ENCODE measurements around the gene PNLIPRP1. TPM values are rescaled to one million over a fixed set of nuclear protein-coding genes. Genes with fewer than 3 reads are reported as not detected.

The PNLIPRP1 gene
- total RNA-seq, 1 donor from 2014 or later: not detected

- DNase-seq: no peak
Measured at GRCh38 chr10:116602648-116603400, 12.1 kb downstream of the PNLIPRP1 start.

- no peak for DNase-seq
Measured at GRCh38 chr10:116606061-116606483, 15.3 kb downstream of the PNLIPRP1 start.

- no peak for DNase-seq
Measured at GRCh38 chr10:116607336-116607735, 16.6 kb downstream of the PNLIPRP1 start.

DNA sequence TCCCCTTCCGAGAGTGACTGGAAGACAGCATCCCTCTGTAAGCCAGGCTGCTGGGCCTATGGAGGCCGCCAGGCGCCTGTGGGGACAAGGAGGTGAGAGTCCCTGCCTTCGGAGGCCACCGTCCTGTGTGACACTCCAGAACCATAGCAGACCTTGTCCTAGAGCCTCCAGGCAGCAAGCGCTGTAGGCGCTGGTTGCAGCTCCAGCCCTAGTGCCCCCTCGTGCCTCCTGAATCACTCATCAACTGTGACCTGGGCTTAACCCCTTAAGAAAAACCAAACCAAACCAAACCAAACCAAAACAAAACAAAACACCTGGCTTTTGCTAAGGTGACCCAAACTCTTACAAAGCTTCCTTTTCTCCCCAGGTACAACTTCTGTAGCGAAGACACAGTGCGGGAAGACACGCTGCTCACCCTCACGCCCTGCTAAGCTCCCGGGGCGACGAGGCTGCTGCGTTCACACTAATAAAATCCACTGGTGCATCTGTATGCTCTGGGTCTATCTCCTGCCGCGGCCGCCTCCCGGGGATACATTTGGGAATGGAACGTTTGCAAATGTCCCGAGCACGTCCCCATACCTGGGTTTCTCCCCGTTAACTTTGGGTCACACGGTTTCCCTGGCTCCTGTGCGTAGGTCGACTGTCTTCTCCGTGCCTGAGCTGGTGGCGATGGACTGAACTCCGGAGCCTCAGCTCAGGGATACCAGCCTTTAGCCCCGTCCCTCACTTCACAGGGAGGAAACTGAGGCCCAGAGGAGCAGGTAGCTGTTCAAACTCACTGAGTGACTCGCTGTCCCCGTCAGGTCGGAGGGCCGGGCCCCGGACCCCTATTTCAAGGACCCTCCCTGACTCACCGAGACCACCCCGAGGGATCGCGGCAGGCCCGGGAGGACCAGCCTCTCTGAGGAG lies 18.2 kb downstream of the PNLIPRP1 start:
- no peak for DNase-seq

DNA sequence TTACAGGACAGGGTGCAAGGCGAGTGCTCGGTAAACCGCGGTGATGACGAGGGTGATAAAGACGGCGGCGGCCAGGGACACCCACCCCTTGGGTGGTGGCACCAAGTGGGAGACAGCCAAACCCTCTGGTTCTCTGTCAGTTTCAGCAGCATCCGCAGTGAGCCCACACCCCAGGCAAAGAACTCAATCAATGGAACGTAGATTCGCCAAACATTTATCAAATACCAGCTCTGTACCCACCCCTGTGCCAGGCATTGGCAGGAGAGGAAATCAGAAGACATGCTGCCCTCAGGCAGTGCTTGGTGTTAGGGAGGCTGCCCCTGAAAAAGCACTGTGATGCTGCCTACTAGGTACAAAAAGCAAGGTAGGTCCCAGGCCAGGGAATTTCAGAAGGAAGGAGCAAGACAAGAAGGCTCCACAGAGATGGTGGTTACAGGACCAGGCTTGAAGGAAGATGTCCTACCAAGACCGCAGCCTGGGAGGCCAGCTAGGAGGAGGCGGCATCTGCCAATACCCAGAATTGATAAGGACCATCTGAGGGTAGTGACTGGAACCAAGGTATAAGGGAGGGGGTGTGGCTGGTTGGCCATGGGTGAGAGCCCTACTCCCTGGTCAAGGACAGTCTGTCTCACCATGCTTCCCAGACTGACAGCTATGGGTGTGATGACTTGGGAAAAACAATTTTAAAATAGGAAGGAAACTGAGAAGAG lies 19.8 kb downstream of the PNLIPRP1 start:
- DNase-seq: no peak

- DNase-seq: no peak
Measured at GRCh38 chr10:116611153-116611545, 20.4 kb downstream of the PNLIPRP1 start.

GRCh38 chr10:116612107-116612769 lies 21.5 kb downstream of the PNLIPRP1 start:
- no peak for DNase-seq

DNA sequence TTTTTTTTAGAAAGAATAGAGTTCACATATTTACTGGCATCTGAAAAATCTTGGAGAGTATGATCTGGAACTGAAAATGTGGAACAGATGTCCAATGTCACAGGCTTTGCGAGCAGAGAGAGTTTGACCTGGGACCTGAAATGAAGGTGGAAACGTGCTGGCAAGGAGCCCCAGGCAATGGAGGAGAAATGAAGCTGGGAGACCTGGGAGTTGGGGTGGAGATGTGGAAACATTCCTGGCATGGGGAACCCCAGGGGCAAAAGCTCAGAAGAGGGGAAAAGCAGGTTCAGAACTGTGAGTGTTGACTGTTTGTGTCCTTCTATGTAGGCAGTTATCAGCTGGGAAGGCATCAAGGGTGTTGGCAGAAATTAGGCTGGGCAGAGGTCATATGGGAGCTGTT lies 22.7 kb downstream of the PNLIPRP1 start:
- DNase-seq: no peak

DNA sequence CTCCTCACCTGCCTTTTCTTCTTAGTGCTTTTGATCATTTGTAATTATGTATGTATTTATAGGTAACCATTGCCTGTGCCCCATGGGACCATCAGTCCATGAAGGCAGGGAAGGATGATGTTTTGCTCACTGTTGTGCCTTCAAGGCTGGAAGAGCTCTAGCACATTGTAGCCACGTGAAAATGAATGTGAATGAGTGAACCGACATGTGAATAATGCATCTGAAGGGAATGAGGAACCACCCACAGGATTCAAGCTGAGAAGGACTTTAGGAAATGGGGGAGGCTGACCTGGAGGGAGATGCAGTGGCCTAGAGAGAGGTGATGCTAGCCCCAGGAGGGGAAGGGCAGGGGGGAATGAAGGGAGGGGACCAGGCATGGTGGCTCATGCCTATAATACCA lies 24.0 kb downstream of the PNLIPRP1 start:
- DNase-seq: no peak

DNA sequence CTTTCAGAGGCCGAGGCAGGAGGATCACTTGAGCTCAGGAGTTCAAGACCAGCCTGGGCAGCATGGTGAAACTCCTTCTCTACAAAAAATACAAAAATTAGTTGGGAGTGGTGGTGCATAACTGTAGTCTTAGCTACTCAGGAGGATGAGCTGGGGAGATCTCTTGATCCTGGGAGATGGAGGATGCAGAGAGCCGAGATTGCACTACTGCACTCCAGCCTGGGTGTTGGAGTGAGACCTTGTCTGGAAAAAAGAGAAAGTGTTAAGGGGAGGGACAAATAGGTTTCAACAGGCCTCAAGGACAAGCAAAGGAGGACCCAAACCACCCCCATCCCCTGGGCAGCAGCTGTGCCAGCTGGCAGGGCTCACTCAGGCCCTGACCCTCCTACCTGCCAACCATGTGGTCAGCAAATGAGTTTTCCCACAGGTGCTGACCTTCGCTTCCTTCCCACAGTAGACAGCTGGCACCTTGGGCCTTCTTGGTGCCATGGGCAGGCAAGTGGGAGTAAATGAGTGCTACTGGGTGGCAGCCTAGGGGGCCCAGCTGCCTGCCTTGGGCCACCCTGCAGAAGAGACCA lies 24.5 kb downstream of the PNLIPRP1 start:
- DNase-seq: no peak

DNA sequence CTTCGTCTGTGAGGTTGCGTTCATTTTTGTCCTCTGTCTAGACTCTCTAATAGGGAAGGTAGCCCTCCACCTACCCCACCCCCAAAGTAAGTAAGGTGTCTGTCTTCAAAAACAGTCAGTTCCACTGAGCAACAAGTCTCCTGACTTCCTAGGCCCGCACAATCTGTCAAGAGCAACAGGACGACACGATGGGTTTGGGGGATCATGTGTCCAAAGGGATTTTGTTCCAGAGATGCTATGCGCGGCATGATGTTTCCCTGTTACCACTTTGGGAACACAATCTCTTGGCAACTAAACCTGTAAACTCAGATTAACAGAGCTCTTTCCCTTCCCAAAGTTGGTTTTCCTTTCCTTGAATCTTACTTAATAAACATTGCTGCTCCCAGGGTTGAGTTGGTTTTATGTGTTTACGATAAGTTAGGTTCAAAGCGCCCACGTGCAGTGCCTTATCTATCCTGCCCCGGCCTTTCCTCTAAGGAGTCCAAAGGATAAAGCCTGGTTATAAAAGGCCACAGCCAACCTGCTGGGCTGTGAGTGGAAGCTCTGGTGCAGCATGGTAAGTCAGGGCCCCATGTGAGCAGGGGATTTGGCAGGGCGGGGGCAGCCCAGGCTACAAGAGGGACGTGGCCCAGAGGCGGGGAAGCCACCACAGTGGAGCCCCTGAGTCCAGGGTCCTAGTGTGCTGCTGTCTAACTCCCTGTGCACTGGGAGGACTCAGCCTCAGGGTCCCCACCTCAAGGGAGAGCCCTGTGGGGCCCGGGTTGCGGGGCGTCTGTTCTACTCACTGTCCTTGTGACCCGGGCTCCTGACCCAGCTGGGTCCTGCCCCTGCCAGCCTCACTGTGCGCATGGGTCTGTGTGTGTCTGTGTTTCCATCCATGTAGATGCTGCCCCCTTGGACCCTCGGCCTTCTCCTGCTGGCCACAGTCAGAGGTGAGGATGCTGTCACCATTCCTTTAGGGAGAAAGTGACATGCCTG lies 30.0 kb downstream of the PNLIPRP1 start, which contains the start of gene PNLIPRP2:
PNLIPRP2 (plus strand) TSS at position 531 of the 978 bp plus-strand sequence.
- DNase-seq: no peak

DNA sequence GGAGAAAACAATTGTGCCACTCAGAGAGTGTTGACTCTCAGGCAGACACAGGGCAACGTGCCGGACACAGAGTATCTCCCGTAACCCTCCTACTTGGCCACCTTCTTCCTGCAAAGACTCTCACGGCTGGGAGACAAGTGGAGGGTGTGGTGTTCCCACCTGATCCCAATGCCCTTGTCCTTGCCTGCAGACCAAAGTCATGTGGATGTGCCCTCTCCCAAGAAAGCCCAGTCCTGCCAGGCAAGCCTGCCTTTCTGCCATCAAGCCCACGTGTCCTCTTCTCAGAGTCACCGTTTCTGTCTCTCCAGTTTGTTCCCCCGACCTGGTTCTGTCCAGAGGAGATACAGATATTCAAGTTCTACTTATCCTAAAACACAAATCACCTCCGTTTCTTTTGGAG lies 30.7 kb downstream of the PNLIPRP1 start:
- DNase-seq: no peak

GRCh38 chr10:116621934-116622655 lies 31.3 kb downstream of the PNLIPRP1 start:
- DNase-seq: no peak

- no peak for DNase-seq
Measured at GRCh38 chr10:116625845-116626244, 35.1 kb downstream of the PNLIPRP1 start.

GRCh38 chr10:116626815-116627214 lies 36.1 kb downstream of the PNLIPRP1 start:
- DNase-seq: no peak

DNA sequence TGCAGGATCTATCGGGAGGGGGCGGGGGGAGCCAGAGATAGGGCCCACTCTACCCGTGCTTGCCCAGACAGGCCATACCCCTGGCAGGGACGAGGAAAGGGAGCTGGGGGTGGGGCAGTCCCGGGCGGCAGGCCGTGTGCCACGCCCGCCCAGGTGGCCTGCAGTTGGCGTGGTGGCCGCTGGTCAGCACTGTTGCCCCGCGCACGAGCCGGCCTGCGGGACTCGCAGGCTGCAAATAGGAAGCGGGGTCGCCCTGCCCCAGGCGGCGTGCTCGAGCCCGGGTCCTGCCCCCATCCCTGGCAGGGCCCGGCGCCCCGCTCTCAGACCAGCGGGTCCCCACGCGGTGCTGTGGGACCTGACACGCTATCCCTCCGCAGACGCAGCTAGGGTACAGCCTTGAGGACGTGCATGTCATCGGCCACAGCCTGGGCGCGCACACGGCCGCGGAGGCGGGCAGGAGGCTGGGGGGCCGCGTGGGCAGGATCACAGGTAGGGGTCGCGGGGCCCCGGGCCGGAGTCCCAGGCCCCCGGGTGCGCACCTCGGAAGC lies 36.7 kb downstream of the PNLIPRP1 start:
- DNase-seq: no peak

- DNase-seq: no peak
Measured at GRCh38 chr10:116629340-116629739, 38.6 kb downstream of the PNLIPRP1 start.

DNA sequence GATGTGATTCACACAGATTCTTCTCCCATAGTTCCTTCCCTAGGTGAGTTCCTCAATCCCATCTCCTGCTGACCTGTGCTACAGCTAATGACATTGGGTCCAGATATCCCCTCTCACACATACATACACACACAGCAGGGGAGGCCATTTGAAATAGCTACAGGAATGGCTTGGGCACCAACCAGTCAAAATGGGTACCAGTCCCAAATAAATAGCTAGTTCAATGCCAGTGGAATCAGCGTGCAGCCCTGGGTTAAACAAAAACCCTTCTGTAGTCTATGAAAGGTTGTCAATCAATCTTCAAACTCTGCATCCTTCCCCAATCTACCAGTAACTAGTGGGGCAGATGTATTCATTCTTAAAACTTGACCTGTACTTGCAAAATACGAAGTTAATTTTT lies 39.3 kb downstream of the PNLIPRP1 start:
- no peak for DNase-seq

DNA sequence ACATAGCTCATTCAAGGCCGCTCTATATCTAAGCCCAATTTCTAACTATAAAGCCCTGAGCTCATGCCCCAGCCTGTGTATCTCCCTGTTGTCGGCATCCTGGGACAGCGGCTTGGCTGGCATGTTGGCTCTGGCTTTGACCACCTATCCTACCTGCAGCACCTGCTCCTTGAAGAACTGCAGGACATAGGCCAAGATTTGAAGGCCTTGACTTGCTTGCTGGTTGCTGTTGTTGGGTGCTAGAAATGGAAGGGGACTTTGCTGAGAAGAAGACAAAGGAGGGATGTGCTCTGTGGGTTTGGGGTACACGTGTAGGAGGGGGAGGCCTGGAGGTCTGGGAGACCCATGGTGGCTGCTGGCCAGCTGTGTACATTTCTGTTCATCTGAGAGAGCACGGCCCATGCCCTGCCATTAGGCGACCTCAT lies 41.1 kb downstream of the PNLIPRP1 start:
- DNase-seq: no peak
